HG03196 (cell line): ENCODE data around the gene CHRM2.
"Not testable (repeated sequence)": the region's sequence is repeated elsewhere in the genome, so short reads cannot be mapped to it uniquely, and the experiment has no call there.

Experiments used
- ATAC-seq: cut with Tn5 transposase; IDR thresholded peaks from one replicate; pipeline ENCODE4 v1.9.1; 2021; ENCODE audit not compliant: unreplicated experiment

CHRM2 gene

GRCh38 chr7:136868496-136869000 lies at the start of gene CHRM2:
TSS of gene CHRM2 (plus strand) at chr7:136868652. CDS start at chr7:137014866, 146,214 bp downstream.
- no peak for ATAC-seq

GRCh38 chr7:136831398-136831797 lies 37.1 kb upstream of the CHRM2 start:
- ATAC-seq: not testable (repeated sequence)

GRCh38 chr7:136845899-136846465 lies 22.5 kb upstream of the CHRM2 start:
- ATAC-seq: no peak

GRCh38 chr7:136847858-136848257 lies 20.6 kb upstream of the CHRM2 start:
- ATAC-seq: no peak

DNA sequence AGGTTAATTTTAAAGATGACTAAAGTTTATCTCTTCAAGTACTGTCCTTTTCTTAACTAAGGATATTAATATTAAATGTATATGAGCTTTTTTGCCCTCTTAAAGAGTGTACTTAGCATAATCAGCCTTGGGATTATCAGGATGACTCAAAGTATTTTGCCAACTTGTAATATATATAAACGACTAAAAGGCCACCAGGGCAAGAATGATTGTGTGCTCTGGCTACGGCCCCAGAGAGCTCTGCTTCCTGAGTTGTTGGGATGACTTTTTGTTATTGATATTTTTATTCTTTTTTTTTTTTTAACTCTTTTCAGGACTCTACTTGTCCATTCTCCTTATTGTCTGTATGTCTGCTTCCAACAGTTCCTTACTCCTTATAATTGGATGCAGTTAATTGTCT lies 14.8 kb upstream of the CHRM2 start:
- no peak for ATAC-seq

DNA sequence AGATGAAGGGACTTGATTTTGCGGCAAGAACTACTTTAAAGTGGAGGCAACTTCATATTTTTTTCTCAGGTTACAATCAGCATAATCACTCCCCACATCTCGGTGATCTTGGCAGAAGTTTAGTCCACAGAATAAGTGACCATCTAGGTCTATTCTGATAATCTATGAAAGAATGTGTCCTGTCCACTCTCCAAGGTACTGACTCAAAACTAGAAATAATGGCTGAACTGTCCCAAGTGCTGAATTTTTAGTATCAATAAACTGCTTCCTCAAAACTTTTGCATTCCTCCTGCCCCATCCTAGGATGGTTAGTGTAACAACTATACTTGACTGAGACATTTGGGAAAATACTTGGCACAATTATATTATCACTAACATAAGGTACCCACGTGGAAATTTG lies 10.9 kb upstream of the CHRM2 start:
- no peak for ATAC-seq

DNA sequence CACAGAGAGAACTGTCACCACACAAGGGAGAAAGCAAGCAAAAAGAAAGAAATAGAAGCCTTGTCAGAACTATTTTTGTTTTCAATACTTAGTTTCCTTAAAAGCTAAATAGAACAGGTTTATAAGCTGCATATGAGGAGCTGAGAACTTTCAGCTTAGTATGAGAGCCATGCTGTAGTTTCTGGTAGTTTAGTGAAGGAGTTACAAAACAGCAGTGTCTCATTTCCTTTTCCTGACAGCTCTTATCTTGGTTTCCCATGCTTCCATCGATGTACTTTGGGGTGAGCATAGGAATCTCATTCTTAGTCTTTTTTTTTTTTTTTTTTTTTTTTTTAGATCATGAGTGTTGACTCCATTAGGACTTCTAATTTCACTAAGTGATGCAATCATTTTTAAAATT lies 8.6 kb upstream of the CHRM2 start:
- no peak for ATAC-seq

GRCh38 chr7:136865236-136865635 lies 3.2 kb upstream of the CHRM2 start:
- no peak for ATAC-seq

- ATAC-seq: no peak
These were observed 2.7 kb upstream of the CHRM2 start for GRCh38 chr7:136865777-136866176.

GRCh38 chr7:136869001-136869961 lies 829 bp downstream of the CHRM2 start:
- no peak for ATAC-seq

DNA sequence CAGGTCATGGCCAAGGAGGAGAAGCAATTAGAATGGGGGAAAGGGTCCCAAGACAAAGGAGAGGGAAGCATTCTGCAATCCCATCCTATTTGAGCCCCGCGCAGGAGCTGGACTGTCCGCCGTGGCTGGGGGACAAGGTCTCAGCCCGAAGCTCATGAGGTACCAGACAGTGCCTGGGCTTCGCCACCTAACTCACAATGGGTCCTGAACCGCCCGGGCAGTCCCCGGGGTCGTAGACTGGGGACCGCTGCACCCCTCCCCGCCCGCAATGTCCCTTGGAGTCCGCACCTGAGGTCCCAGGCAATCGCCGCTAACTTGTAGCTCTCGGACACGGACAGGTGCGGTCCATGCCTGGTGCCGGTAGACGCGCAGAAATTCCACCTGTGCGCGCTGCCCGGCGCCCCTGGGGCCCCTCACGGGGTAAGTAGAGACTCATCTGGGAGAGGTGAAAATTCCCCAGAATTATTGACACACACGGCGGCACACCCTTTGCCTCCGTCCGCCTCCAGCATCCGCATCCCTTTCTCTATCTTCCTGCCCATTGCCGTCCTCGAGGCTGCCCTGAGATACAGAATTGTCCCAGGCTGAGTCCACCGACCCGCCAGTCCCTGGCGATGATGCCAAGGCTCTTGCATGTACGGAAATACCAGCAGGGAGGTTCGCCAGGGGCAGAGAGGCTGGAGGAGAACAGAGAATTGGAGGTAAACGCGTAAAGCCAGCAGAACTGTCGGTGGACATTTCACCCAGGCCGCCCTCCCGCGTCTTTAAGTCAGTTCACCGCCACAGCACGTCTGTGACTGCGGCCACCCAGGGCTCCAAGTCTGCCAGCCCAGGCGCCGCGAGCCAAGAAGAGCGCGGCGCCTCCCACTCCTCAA lies 1.8 kb downstream of the CHRM2 start:
- ATAC-seq: no peak

DNA sequence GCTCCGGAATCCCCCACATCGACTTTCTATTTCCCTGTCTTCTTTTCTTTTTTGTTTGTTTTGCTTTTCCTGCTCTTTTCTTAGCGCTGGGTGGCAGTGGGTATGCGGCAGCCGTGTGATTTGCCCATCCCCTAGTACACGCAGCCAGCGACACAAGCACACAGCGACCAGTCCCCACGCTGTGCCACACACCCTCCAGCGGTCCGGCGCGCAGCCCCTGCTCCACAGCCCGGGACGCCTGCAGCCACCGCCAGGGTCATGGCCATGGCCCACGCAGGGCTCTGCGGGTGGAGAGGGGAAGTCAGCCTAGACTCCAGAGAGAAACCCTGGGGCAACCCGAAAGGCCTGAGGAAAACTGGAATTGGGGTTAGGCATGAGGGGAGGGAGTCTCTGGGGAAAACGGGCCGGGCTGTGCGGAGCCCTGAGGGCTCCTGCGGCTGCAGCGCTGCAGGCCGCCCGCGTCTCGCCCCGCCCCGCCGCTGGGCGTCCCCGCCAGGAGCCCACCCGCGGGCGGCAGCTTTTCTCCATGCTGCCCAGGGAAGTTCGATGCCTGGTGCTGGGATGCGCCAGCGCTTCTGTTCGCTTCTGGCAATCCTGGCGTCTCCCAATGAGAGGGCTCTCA lies 2.5 kb downstream of the CHRM2 start:
- no peak for ATAC-seq

DNA sequence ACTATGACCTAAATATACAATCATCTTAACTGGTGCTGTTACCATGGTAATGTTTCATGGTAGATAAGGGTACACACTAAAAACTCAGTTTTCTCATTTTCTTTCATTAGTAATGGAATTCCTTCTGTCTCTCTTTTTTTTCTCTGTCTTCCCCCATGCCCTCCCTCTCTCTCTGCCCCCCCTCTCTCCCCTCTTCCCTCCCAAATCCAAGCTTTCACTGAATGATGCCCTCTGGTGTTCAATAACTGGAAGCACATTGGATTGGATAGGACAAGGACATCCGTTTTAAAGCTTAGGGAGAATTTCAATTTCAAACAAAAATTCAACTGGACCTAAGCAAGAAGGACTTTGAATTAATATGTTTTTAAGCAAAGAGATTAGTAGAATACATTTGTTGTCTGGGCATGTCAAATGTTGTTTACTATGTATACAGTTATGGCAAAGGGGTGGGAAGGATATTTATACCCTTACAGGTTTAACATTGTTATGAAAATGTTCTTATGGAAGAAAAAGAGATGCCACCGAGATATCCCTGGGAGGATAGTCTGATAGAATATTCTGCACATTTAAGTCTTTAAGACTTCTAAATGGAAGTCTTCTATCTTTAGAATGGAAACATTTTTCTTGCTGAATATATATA lies 6.1 kb downstream of the CHRM2 start:
- ATAC-seq: no peak

GRCh38 chr7:136877509-136877908 lies 9.1 kb downstream of the CHRM2 start:
- ATAC-seq: no peak

GRCh38 chr7:136877990-136878389 lies 9.5 kb downstream of the CHRM2 start:
- no peak for ATAC-seq

DNA sequence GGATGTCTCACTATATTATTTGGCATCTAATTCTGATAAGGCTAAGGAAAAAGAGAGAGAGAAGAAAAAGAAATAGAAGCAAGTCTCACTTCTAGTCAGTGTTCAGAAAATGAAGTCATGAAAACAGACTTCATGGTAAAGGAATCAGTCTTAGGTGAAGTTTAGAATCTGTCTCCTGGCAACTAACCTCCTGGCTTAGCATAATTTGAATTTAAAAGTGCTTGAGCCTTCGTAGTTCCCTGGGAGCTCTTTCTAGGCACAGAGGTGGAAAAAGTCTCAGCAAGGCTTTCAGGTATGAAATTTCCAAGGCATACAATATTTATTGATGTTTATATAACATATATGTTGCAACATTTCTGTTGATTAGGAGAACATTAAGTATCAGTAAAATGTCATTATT lies 10.4 kb downstream of the CHRM2 start:
- no peak for ATAC-seq

- no peak for ATAC-seq
These were observed 14.6 kb downstream of the CHRM2 start for GRCh38 chr7:136883046-136883445.

- no peak for ATAC-seq
These were observed 16.0 kb downstream of the CHRM2 start for GRCh38 chr7:136884492-136884891.

DNA sequence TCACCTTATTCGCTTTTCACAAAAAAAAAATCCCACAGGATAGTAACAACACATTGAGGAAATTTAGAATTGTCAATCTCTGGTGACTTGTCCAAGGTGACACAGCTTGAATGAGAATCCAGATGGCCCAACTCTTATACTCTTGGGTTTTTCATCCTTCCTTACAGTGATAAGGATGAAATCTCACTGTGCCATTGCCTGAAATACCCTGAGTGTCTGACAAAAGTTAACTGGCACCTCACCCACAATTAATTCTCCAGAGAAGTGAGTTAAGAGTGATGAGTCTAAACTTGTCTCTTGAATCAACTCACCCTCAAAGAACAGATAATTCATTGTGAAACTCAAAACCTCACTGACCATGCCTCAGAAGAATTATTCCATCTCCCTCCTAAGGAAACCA lies 18.9 kb downstream of the CHRM2 start:
- no peak for ATAC-seq

DNA sequence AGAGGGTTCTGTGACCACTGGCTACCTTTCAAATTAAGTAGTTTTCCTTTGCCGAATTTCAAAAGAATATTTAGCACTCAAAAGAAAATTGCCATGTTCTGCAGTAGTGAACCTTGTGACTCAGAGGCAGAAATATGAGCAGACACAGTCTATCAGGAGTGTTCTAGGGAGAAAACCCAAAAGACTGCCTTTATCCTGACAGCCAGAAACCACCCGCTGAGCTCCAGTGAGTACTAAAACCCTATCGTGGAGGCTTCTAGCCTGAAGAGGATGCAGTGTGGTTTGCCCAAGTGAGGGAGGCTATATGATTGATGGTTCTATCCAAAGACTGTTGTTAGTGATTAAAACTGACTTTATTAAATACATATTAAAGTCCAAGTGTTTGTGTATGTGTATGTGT lies 21.9 kb downstream of the CHRM2 start:
- ATAC-seq: no peak
